Right lung (tissue), 10 donors: ENCODE measurements around the gene CCT4. TPM values are rescaled to one million over a fixed set of nuclear protein-coding genes. Genes with fewer than 3 reads are reported as not detected.
"Not testable (repeated sequence)": the region's sequence is repeated elsewhere in the genome, so short reads cannot be mapped to it uniquely, and the experiment has no call there.

ENCODE experiments used
- DNase-seq, 2 donors: peaks; one replicate each; pipeline ENCODE4 v3.0.0-alpha.2; 2013
- long read RNA-seq, 8 donors: transcript quantifications; one replicate each; lab custom pipeline, GENCODE V29; 2026
- polyA plus RNA-seq, 5 donors: library from polyadenylated mRNA; unstranded; fragments of 120-200 nt; gene quantifications; one replicate each; pipeline versions ENCODE4 v1.2.1 to v1.2.3, GENCODE V29; 2013; ENCODE audit warnings: inconsistent platforms in 1 of 5, low replicate concordance in 1 of 5; ENCODE audit not compliant: insufficient read length in 5 of 5, insufficient read depth in 1 of 5

CCT4 gene, protein sequence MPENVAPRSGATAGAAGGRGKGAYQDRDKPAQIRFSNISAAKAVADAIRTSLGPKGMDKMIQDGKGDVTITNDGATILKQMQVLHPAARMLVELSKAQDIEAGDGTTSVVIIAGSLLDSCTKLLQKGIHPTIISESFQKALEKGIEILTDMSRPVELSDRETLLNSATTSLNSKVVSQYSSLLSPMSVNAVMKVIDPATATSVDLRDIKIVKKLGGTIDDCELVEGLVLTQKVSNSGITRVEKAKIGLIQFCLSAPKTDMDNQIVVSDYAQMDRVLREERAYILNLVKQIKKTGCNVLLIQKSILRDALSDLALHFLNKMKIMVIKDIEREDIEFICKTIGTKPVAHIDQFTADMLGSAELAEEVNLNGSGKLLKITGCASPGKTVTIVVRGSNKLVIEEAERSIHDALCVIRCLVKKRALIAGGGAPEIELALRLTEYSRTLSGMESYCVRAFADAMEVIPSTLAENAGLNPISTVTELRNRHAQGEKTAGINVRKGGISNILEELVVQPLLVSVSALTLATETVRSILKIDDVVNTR
- 100 to 1,000 TPM; 146 to 163 (median 153) TPM for polyA plus RNA-seq
- long read RNA-seq, donor 1, transcript CCT4-201 (14 exons, 2,520 nt) = major isoform, 63 of 249 reads
- long read RNA-seq, donor 1, transcript CCT4-202 (2 exons, 388 nt) = minor isoform, 5 of 249 reads
- long read RNA-seq, donor 1, partial matches to known transcripts = 181 of 249 reads
- long read RNA-seq, donor 1, other reads (novel, unspliced or antisense) = 0 of 249 reads
- long read RNA-seq, donor 2, transcript CCT4-201 (14 exons, 2,520 nt) = major isoform, 50 of 143 reads
- long read RNA-seq, donor 2, partial matches to known transcripts = 92 of 143 reads
- long read RNA-seq, donor 2, other reads (novel, unspliced or antisense) = 0 of 143 reads
- long read RNA-seq, donor 3, transcript CCT4-201 (14 exons, 2,520 nt) = major isoform, 47 of 158 reads
- long read RNA-seq, donor 3, partial matches to known transcripts = 111 of 158 reads
- long read RNA-seq, donor 3, other reads (novel, unspliced or antisense) = 0 of 158 reads
- long read RNA-seq, donor 4, transcript CCT4-201 (14 exons, 2,520 nt) = major isoform, 31 of 114 reads
- long read RNA-seq, donor 4, partial matches to known transcripts = 83 of 114 reads
- long read RNA-seq, donor 4, other reads (novel, unspliced or antisense) = 0 of 114 reads
- long read RNA-seq, donor 5, transcript CCT4-201 (14 exons, 2,520 nt) = major isoform, 63 of 241 reads
- long read RNA-seq, donor 5, partial matches to known transcripts = 177 of 241 reads
- long read RNA-seq, donor 5, other reads (novel, unspliced or antisense) = 0 of 241 reads
- long read RNA-seq, donor 6, transcript CCT4-201 (14 exons, 2,520 nt) = major isoform, 83 of 206 reads
- long read RNA-seq, donor 6, partial matches to known transcripts = 123 of 206 reads
- long read RNA-seq, donor 6, other reads (novel, unspliced or antisense) = 0 of 206 reads
- long read RNA-seq, donor 7, transcript CCT4-201 (14 exons, 2,520 nt) = major isoform, 63 of 240 reads
- long read RNA-seq, donor 7, partial matches to known transcripts = 177 of 240 reads
- long read RNA-seq, donor 7, other reads (novel, unspliced or antisense) = 0 of 240 reads
- long read RNA-seq, donor 8, transcript CCT4-201 (14 exons, 2,520 nt) = major isoform, 20 of 72 reads
- long read RNA-seq, donor 8, partial matches to known transcripts = 52 of 72 reads
- long read RNA-seq, donor 8, other reads (novel, unspliced or antisense) = 0 of 72 reads

- DNase-seq = peak; percentile 93 to 94
Observed at GRCh38 chr2:61888267-61889055, at the start of gene CCT4. Gene CCT4 (minus strand): TSS chr2:61888656. CDS start chr2:61888507, 149 bp downstream.

DNA sequence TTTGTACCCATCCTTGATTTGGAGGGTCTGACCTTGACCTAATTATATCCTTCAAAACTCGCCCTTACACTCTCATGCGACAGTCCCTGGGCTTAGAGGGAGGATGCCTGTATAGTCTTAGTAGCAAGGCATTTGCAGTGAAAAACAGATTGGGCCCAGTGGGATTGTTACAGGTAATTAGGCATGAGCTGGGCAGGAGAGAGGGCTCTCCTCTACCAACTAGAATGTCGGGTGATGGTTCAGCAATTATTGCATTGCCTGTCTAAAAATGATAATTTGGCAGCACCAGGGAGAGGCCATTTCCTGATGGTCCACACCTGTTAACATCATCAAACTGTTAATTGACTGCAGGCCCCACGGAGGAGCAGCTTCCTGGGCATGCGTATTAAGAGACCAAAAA lies 49.4 kb upstream of the CCT4 start:
- no peak for DNase-seq

GRCh38 chr2:61937098-61937497 lies 48.6 kb upstream of the CCT4 start:
- DNase-seq = no peak

DNA sequence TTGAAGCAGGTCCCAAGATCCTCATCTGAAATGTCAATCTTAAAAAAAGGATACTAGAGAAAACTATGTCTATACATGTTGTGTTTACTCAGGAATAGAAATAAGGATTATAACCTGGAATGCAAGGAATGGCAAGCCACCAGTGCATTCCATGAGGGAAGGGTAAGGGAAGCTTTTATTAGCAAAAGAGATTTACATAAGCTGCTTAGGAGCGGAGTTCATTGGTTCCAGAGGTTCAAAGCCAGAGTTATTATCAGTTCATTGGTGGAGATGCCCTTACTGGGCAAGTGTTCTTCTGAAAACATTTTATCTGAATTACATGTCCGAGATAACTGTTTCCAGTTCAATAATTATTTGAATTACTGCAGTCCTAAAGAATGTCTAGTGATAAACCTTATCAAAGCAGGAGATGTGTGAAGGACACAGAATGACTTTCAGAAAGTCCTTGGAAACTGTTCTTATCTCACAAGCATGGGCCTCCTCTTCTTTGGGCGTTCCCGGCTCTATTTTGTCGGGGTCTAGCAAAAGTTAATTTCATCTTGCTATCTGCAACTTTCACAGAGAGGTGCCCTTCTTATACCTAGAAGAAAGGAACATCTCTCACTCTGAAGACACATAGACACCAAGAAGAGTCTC lies 40.5 kb upstream of the CCT4 start:
- DNase-seq = no peak

DNA sequence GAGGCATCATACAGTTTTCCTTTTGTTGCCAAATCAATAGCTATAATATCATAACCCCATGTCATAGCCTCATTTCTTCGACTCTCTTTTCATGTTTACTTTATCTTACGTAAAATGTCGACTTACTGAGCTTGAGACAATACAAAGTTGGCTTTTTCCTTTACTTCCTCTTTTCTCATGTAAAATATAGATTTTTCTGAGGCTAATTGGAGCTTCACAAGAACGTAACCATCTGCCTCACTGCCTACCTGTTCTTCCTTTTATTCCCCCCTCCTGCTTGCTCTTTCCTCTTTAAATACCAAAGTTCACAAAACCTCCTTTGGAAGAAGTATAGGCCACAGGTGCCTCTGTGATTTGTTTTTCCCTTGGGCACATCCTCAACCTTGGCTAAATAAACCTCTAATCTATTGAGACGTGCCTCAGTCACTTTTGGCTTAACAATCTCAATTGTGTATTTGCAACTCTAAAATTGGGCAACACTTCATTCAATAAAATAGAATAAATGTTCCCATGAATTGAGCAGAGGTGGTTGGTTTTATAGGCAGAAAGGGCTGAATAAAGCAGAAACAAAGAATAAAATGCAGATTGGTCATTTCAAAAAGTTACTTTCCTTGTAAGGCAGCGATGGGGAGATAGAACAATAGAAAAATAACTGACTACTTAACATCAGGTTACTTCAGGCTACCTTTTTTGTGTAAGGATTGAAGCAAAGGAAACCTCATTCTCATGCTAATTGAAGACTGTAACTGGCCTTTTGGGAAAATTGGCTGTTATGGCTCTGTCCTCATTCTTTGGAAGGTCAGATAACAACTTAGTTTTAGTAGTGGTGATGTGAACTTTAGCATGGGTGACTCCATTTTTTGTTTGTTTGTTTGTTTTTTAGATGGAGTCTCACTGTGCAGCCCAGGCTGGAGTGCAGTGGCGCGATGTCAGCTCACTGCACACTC lies 38.3 kb upstream of the CCT4 start:
- DNase-seq = no peak

GRCh38 chr2:61924895-61925663 lies 36.6 kb upstream of the CCT4 start:
- DNase-seq = no peak

DNA sequence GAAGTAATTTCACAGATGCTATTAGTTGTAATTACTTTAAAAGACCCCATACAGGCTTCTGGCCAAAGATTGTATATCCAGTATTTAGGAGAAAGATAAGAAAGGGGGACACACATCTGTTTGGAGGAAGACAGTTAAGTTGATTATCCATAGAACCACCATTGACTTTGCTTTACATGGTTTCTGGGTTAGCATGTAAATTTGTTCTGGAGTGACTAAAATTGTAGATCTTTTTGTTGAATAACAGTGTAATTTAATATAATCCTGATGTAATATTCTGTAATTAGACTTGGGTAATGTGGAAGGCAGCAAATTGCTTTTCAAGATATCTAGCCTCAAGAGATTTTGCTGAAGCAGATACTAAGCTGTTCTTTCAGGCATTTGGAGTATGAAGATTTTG lies 34.3 kb upstream of the CCT4 start:
- no peak for DNase-seq

DNA sequence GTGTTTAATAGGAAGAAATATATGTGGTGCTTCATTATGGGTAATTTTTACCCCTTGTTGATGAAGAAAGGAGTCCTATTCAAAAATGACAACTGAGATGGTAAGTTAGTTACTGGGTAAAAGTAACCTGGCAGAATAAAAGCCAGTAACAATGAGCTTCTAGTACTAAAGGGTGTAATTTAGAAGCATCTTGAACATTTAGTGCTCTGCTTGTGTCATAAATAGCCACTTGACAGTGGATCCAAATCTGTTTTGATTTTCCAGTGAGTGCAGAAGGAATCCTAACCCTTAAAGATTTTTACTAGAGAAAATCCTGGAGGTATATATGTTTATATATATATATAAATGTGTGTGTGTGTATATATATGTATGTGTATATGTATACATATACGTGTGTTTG lies 32.1 kb upstream of the CCT4 start:
- no peak for DNase-seq

- DNase-seq = not testable (repeated sequence)
Observed at GRCh38 chr2:61914794-61915193, 26.3 kb upstream of the CCT4 start.

DNA sequence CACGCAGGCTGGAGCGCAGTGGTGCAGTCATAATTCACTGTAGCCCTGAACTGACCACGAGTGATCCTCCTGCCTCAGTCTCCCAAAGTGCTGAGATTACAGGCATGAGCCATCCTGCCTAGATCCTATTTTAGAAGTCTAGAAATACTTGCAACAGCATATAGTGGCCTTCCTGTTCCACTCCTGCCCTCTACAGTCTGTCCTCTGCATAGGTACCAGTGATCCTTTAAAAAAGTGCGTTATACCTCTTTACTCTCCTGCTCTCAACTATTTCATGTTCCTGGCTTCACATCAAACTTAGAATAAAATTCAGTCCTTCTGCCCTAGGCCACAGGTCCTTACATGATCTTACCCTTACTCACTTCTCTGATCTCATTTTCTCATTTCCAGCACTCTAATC lies 23.1 kb upstream of the CCT4 start:
- no peak for DNase-seq

- no peak for DNase-seq
Observed at GRCh38 chr2:61910603-61911002, 22.1 kb upstream of the CCT4 start.

DNA sequence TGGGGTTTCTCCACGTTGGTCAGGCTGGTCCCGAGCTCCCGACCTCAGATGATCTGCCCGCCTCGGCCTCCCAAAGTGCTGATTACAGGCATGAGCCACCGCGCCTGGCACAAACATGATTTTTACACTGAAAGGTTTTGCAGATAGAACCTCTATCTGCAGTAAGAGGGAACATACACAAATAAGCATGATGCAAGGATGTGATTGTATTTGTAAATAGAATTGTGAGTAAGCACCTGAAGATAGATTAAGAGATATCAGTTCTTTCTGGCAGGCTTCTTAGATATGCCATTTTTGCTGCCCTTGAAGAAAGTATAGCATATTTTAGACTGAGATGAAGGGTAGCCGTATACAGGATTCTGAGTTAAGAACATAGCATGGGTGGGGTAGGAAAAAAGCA lies 20.7 kb upstream of the CCT4 start:
- DNase-seq = no peak

DNA sequence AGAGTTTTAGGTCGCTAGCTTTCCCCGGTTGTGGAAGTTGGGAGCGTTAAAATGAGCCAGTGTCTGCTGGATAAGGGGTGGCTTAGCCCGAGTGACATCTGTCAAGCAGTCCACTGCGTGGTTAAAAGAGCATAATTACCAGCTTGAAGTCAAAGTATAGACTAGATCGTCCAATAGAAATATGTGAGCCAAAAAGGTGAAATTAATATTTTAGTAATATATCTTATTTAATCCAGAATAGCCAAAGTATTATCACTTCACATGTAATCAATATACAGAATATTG lies 17.7 kb upstream of the CCT4 start:
- no peak for DNase-seq

DNA sequence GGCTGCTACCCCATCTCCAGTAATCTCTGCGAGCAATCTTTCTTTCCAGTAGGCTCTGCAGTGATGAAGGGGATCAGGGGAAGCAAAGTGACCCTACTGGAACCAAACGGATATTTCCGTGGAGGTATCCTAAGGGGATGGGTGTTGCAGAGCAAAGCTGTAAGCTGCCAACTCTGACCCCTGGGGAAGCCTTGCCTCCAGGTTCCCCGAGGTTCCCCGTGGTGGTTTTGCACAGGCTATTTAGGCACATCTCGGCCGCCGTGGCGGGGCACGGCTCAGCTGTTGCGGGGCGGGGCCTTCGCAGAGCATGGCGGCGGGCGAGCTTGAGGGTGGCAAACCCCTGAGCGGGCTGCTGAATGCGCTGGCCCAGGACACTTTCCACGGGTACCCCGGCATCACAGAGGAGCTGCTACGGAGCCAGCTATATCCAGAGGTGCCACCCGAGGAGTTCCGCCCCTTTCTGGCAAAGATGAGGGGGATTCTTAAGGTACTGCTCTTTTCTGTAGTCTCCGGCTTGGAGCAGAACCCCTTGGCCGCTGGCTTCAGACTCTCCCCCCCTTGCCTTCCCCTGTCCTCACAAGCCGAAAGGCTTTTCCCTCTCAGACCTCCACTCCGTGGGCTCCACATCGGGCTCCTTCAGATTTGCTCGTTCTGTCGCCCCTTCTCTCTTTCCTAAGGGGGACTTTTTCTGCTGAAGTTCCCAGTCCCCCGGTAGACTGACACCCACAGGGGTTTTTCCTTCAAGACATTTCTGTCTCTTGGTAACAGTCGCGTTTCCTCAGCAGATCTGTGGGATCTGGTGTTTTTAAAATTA lies 17.1 kb upstream of the CCT4 start, which contains the start of gene COMMD1:
TSS of gene COMMD1 (plus strand) at position 303 of the 814 bp plus-strand sequence. CDS start at position 308, 5 bp downstream.
- DNase-seq = peak; percentile 70 to 74

DNA sequence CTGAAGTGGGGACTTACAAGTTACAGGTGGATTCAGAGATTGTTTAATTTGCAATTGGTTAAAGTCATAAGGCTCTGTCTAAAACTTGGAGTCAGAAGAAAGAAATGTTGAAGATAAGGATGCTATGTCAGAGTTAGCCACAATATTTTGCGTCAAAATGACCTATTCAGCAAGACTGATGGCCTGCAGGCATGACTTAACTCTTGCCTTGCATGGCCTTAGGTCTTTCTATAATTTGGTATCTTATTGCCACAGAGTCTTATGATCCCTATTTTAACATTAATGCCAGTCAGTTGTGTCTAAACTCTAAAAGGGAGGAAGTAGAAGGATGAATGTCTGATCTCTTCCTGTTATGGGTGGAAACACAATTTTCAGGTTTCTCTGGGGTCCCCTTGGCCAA lies 11.8 kb upstream of the CCT4 start:
- no peak for DNase-seq

DNA sequence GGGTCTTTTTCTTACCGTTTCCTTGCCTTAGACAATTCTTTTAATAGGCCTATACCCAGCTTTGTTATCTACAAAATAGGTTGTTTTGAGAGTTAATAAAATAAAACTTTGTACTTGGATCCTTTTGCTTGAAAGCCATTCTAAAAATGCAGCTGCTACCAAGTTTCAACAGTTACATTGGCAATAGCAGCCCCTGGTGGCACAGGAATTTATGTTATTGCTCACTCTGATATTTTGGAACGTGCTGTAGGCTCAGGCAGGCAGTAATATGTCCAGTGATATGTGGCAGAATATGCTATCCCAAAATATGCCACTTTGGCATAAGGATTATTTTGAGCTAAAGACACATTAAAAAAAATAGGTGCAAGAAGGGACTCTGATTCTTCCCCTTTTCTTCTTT lies 10.4 kb upstream of the CCT4 start:
- DNase-seq = no peak
